Measurements from ENCODE around the gene ZFAND2B. TPM values are rescaled to one million over a fixed set of nuclear protein-coding genes. Genes with fewer than 3 reads are reported as not detected.
"Not testable (repeated sequence)": the region's sequence is repeated elsewhere in the genome, so short reads cannot be mapped to it uniquely, and the experiment has no call there.

Gene ZFAND2B
- total RNA-seq, 1 donor from 2014 or later: 20.0 TPM

- no peak for DNase-seq (ENCODE audit: low read depth in 2 of 2)
These were observed 30.4 kb upstream of the ZFAND2B start for GRCh38 chr2:219175928-219176817.

DNA sequence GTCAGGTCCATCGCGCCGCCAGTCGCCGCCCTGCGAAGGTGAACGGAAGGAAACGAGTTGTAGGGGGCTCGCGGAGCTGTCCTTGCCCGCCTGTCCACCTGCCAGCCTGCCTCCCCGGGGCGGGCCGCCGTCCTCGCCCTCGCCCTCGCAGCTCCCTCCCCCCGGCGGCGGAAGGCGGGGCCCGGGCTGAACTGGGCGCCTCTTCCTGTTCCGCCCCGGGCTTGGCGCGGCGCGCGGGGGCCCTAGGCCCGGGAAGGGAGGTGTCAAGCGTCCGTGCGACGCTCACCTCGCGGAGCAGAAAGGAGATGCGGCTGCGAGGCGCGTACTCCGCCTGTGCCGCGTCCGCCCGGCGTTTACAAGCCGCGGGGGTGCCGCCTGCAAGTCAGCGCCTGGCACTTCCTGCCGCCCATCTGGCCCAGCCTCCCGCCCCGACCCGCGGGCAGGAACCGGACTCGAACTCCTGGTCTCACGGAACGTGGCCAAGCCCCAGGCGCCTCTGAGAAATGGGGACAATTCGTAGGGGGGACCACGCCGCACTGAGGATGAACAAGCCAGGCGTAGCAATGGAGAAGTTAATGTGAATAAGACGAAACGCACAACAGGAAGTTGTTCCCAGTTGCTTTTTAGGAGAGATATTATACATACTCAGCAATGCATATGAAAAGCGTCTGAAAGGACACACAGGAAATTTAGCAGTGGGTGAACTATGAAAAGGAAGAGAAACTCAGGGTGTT, 29.6 kb upstream of the ZFAND2B start, which contains the start of gene CNPPD1:
CNPPD1 (minus strand) TSS at position 108 of the 734 bp plus-strand sequence; CDS start at position 11, 97 bp downstream.
- DNase-seq (ENCODE audit: low read depth in 2 of 2): peak; percentile 45 to 88

GRCh38 chr2:219177552-219178376, 28.8 kb upstream of the ZFAND2B start, which contains the start of gene RETREG2:
Gene RETREG2 (plus strand): TSS chr2:219178275. CDS start chr2:219178353, 78 bp downstream.
- peak; percentile 73 to 95 for DNase-seq (ENCODE audit: low read depth in 2 of 2)

GRCh38 chr2:219178377-219179175, 28.0 kb upstream of the ZFAND2B start:
- DNase-seq (ENCODE audit: low read depth in 2 of 2): peak in 1 of 2 donors; percentile 45

DNA sequence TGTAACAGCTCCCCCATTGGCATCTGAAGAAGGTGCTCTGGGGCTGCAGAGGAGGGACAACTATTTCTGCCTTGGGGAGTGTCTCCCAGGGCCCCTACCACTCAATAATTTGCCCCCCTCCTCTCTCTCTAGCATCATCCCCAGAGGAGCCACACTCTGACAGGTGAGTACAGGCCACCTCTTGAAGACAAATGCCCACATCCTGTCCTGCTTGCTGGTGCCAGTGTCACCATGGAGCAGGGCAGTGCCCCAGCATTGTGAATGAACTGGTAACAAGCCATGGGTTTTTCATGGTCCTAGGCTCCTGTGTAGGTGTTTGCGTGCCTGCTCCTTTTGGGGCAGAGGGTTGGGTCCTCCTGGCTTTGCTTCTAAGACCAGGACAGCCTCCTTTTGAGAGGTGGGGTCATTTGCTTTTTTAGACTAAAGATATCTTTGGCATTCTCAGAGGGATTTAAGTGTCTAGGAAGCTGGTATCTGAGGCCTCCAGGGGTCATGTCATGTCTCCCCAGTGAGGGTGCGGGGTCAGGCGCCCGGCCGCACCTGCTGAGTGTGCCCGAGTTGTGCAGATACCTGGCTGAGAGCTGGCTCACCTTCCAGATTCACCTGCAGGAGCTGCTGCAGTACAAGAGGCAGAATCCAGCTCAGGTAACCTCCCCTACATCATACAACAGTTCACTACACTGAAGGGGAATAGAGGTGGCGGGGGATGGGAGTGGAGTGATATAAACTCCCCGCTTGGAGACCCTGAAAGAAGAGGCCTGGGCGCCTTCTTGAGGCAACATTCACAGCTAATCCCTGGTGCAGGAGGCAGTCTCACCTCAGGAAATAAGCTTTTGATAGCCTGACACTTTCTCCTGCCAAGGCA, 26.7 kb upstream of the ZFAND2B start:
- no peak for DNase-seq (ENCODE audit: low read depth in 2 of 2)

GRCh38 chr2:219180961-219181360, 25.6 kb upstream of the ZFAND2B start:
- no peak for DNase-seq (ENCODE audit: low read depth in 2 of 2)

DNA sequence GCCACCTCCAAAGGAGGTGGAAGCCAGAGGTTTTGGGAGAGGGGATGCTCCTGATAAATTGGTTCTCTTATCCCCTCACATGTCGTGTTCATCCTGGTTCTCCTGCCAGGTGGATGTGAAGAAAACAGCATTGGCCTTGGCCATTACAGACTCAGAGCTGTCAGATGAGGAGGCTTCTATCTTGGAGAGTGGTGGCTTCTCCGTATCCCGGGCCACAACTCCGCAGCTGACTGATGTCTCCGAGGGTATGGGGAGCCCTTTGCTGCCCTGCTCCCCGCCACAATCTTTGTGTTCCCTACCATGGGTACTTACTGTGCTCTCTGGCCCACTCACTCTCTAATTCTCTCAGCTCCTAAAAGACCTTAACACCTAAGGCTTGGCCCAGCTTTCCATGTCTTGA, 25.1 kb upstream of the ZFAND2B start:
- no peak for DNase-seq (ENCODE audit: low read depth in 2 of 2)

GRCh38 chr2:219182331-219183150, 24.0 kb upstream of the ZFAND2B start:
- no peak for DNase-seq (ENCODE audit: low read depth in 2 of 2)

GRCh38 chr2:219183151-219183772, 23.3 kb upstream of the ZFAND2B start:
- DNase-seq (ENCODE audit: low read depth in 2 of 2): no peak

GRCh38 chr2:219184121-219184520, 22.5 kb upstream of the ZFAND2B start:
- no peak for DNase-seq (ENCODE audit: low read depth in 2 of 2)

- no peak for DNase-seq (ENCODE audit: low read depth in 2 of 2)
These were observed 19.7 kb upstream of the ZFAND2B start for GRCh38 chr2:219186754-219187456.

DNA sequence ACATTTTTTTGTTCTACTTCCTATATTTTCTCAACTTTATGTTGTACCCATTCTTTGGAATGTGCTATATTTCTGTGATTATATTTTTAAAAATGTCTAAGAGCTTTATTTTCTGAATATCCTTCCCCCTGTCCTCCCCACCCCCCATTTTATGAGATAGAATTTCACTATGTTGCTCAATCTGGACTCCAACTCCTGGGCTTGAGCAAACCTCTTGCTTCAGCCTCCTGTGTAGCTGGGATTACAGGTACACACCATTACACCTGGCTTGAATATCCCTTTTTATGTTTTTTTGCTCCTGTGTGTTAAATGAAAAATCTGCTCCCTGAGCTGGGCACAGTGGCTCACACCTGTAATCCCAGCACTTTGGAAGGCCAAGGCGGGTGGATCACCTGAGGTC, 9.2 kb upstream of the ZFAND2B start:
- DNase-seq (ENCODE audit: low read depth in 2 of 2): no peak

- no peak for DNase-seq (ENCODE audit: low read depth in 2 of 2)
These were observed 7.6 kb upstream of the ZFAND2B start for GRCh38 chr2:219198974-219199373.

DNA sequence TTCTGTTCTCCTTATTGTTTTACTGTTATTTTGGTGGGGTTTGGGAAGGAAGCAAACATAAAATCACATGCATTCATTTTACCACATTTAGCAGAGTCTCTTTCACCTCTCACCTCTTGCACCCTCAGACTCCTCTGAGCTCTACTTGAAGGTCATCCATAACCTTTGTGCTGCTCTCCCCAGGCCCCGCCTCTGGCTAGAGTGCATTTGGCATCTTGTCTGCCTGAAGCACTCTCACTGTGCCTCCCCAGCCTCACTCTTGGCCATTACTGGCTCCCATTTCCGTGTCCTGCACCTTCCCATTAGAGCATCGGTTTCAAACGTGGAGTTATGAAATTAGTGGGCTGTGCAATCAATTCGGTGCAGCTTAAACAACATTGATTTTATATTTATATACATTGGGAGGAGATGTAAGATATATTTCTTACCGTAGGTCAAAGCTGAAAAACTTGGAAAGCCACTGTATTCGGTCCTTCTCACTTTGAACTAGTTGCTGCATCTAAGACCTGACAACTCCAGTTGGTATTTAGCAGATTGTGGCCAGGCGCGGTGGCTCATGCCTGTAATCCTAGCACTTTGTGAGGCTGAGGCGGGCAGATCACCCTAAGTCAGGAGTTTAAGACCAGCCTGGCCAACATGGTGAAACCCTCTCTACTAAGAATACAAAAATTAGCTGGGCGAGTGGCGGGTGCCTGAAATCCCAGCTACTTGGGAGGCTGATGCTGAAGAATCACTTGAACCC, 6.9 kb upstream of the ZFAND2B start:
- no peak for DNase-seq (ENCODE audit: low read depth in 2 of 2)

GRCh38 chr2:219200502-219201326, 5.9 kb upstream of the ZFAND2B start:
- not testable (repeated sequence) for DNase-seq (ENCODE audit: low read depth in 2 of 2)

DNA sequence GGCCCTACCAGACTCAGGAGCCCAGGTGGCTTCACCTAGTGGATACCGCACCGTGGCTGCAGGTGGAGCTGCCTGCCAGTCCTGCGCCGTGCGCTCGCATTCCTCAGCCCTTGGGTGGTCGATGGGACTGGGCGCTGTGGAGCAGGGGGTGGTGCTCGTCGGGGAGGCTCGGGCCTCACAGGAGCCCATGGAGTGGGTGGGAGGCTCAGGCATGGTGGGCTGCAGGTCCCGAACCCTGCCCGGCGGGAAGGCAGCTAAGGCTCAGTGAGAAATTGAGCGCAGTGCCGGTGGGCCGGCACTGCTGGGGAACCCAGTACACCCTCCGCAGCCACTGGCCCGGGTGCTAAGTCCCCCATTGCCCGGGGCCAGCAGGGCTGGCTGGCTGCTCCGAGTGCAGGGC, 5.3 kb upstream of the ZFAND2B start:
- not testable (repeated sequence) for DNase-seq (ENCODE audit: low read depth in 2 of 2)

Measured in dermis microvascular lymphatic vessel endothelial cell (primary cell).